ENCODE results near the gene PDGFD.

PDGFD gene

DNA sequence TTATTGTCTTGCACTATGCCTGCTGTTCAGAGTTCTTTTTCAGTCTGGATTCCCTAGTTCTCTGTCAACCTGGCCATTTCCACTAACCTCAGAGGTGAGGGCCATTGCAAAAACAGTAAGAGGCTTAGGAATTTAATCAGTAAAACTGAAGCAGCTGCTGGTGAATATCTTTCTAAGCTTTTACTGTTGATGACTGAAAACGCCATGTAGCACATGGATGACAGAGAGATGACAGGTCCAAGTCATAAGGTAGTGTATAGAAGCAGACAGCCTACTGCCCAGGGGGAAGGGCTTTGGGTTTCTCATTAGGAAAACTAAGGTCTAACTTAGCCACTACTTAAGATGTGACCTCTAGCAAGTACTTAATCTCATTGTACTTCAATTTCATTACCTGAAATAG is 280.1 kb downstream of the PDGFD start:
- DNase-seq (ENCODE audit: low read depth) = no peak

GRCh38 chr11:103883291-103883690 is 280.7 kb downstream of the PDGFD start:
- DNase-seq (ENCODE audit: low read depth) = no peak

- DNase-seq (ENCODE audit: low read depth) = peak; percentile 33
These were observed 282.4 kb downstream of the PDGFD start for GRCh38 chr11:103881584-103881983.

GRCh38 chr11:103880968-103881367 is 283.0 kb downstream of the PDGFD start:
- no peak for DNase-seq (ENCODE audit: low read depth)

DNA sequence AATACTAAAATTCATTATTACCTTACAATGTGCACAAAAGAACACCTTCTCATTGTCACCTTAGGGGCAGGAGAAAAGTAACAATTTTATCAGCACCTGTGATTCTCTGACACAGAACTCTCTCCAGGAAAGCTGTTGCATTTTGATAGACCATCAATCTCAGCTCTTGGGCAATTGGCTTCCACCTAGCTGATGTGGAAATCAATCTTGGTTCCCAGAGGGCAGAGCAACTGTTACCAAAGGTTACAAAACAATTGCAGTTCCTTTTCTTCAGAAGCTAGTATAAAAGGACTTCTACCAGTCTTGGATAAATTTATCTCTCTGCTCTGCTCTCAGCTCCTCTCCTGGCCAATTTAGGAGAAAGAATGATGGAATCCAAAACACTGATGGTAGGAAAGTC is 285.3 kb downstream of the PDGFD start:
- no peak for DNase-seq (ENCODE audit: low read depth)

DNA sequence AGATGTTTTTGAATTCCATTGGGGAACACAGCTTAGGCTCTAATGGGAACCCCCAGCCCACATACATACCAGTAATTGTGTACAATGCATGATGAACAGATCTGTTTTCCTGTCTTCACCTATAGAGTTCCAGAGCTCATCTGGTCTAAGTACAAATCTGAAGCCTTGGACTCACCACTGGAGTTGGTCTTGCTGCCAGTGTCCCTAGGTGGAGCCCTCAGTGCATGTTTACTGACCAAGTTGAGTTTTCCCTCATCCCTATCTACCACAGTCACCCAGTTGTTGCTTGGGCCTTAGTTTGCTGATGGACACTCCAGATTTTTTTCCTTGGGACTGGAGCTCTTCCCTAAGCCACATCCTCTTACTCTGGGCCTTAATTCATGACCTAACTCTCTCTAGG is 286.7 kb downstream of the PDGFD start:
- DNase-seq (ENCODE audit: low read depth) = peak; percentile 46

- DNase-seq (ENCODE audit: low read depth) = no peak
These were observed 288.0 kb downstream of the PDGFD start for GRCh38 chr11:103875855-103876510.

- no peak for DNase-seq (ENCODE audit: low read depth)
These were observed 291.2 kb downstream of the PDGFD start for GRCh38 chr11:103872748-103873147.

DNA sequence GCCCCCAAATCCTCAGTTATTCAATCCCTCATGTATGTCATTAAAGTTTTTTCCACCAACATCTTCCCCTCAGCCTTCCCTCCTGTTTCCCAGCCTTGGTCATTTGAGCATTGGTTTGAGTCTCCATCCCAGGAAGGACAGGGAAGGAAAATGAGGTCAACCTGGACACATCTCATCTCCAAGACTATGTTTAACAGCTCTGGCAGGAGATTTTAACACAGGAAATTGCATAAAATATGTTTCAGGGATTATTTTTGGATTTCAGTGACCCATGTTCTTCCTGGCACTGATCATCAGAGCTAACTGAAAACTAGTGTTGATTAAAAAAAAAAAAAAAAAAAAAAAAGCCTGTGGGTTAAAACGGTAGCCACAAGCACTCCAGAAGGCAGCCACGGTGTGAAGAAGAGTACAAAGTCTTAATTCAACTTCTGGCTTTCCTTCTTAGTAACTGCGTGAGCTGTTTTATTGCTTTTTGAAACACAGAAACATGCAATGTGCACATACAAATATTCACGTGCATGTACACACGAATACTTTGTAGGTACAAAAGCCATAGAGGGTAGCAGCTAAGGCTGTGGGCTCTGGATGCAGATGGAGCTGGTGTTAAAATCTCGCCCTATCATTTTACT is 291.9 kb downstream of the PDGFD start:
- DNase-seq (ENCODE audit: low read depth) = no peak

DNA sequence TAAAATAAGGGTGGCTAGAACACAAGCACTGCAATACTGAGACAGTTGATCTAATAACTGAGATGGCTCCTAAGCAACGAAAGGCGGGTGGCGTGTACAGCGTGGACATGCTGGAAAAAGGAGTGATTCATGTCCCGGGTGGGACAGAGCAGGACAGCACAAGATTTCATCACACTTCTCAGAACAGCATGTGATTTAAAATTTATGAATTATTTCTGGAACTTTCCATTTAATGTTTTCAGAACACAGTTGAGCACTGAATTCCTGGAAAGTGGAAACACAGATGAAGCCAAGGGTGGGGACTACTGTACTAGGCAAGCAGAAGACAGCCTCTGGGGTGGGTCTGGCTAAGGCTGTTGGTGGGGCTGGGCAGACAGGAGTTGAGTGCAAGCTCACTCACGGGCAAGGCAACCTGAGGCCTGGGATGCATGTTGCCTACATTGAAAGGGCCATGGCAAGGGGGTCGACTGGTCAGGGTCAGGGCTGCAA is 293.1 kb downstream of the PDGFD start:
- DNase-seq (ENCODE audit: low read depth) = no peak

DNA sequence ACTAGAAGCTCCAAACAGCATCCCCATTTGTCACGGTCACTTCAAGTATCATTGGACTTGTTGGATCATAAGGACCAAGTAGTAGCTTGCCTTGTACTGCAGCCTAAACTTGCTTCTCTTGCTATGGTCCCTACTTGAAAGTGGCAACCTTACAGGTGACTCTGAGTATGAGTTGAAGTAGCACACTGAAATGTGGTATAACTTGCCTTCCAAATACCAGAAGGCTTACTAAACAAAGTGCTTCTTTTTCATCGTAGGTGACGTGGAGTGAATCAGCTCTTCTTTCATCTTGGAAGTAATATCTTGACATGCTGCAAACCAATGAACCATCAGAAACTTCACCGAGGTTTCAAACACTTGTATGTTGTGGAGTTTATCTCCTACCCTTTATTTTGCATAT is 296.5 kb downstream of the PDGFD start:
- no peak for DNase-seq (ENCODE audit: low read depth)

GRCh38 chr11:103863497-103863896 is 300.4 kb downstream of the PDGFD start:
- peak; percentile 78 for DNase-seq (ENCODE audit: low read depth)

DNA sequence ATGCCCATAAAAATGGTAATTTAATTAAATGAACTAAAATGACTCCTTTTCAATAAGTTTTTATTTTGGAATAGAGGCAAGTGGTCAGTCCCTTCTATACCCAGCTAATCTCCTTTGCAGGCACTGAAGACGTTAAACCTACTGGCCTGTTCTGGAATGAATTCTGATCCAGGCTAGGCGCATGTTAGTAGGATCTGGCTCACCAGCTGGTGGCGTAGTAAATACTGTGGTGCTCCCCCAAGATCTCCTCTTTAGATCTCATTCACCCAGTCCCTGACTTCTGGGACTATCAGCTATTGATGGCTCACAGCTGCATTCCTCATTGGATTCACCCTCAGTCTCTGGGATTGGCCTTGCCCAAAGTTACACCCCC is 301.2 kb downstream of the PDGFD start:
- no peak for DNase-seq (ENCODE audit: low read depth)

- no peak for DNase-seq (ENCODE audit: low read depth)
These were observed 301.7 kb downstream of the PDGFD start for GRCh38 chr11:103862094-103862801.

All from EH (cell line).